GM23338 (cell line): Measurements from ENCODE around the gene NEK2. TPM values are rescaled to one million over a fixed set of nuclear protein-coding genes. Genes with fewer than 3 reads are reported as not detected.

Experiments used
- ATAC-seq: fragments of 200-7000 bp; cut with Tn5 transposase; 3 replicates; pipeline ENCODE4 v1.9.1; 2020
- DNase-seq: peaks from one replicate; pipeline ENCODE4 v3.0.0-alpha.2; 2015; ENCODE audit warnings: low spot score
- H2AFZ ChIP-seq: fragments of 200-600 bp; sonication (generic); 2 replicates; pipeline ENCODE4 v1.8.0; 2016; ENCODE audit warnings: antibody characterized with exemption, mild to moderate bottlenecking, moderate library complexity
- H3F3A ChIP-seq: fragments of 200-600 bp; sonication (generic); replicated peaks from 2 replicates; pipeline ENCODE4 v1.8.0; 2017; ENCODE audit warnings: antibody characterized with exemption, mixed run types, low read depth
- H3K27ac ChIP-seq: fragments of 200-600 bp; sonication (generic); 2 replicates; pipeline ENCODE4 v1.6.1; 2016; ENCODE audit warnings: low read depth
- H3K27me3 ChIP-seq: fragments of 200-600 bp; sonication (generic); 2 replicates; pipeline ENCODE4 v1.8.0; 2016; ENCODE audit warnings: mild to moderate bottlenecking, mixed run types, moderate library complexity; ENCODE audit not compliant: insufficient read depth
- H3K36me3 ChIP-seq: fragments of 200-600 bp; sonication (generic); 2 replicates; pipeline ENCODE4 v1.8.0; 2016; ENCODE audit warnings: mild to moderate bottlenecking; ENCODE audit not compliant: insufficient read depth
- H3K4me1 ChIP-seq: fragments of 200-600 bp; sonication (generic); 2 replicates; pipeline ENCODE4 v1.8.0; 2016; ENCODE audit warnings: mild to moderate bottlenecking, moderate library complexity; ENCODE audit not compliant: insufficient read depth
- H3K4me2 ChIP-seq: fragments of 200-600 bp; sonication (generic); 2 replicates; pipeline ENCODE4 v1.7.1; 2017; ENCODE audit warnings: mixed run types
- H3K4me3 ChIP-seq: fragments of 200-600 bp; sonication (generic); 2 replicates; pipeline ENCODE4 v1.6.1; 2016; ENCODE audit warnings: mixed run types
- H3K79me2 ChIP-seq: fragments of 200-600 bp; sonication (generic); replicated peaks from 2 replicates; pipeline ENCODE4 v1.8.0; 2017; ENCODE audit warnings: mild to moderate bottlenecking; ENCODE audit not compliant: insufficient read depth
- H3K9me2 ChIP-seq: fragments of 200-600 bp; sonication (generic); 2 replicates; pipeline ENCODE4 v1.8.0; 2017; ENCODE audit not compliant: insufficient read depth
- H4K20me1 ChIP-seq: fragments of 200-600 bp; sonication (generic); replicated peaks from 2 replicates; pipeline ENCODE4 v1.8.0; 2017; ENCODE audit warnings: mild to moderate bottlenecking; ENCODE audit not compliant: insufficient read depth
- H3K27ac Mint-ChIP-seq: 2 replicates; pipeline ENCODE4 v1.8.0; 2020; ENCODE audit warnings: inconsistent platforms, mild to moderate bottlenecking, moderate library complexity, mixed read lengths
- H3K27me3 Mint-ChIP-seq: 3 replicates; pipeline ENCODE4 v1.8.0; 2022; ENCODE audit warnings: low read depth, mild to moderate bottlenecking, moderate library complexity, mixed read lengths, inconsistent platforms; ENCODE audit not compliant: insufficient read depth, poor library complexity
- H3K36me3 Mint-ChIP-seq: 3 replicates; pipeline ENCODE4 v1.8.0; 2021; ENCODE audit warnings: low read depth, mild to moderate bottlenecking, inconsistent platforms, moderate library complexity, mixed read lengths
- H3K4me1 Mint-ChIP-seq: 3 replicates; pipeline ENCODE4 v1.8.0; 2020; ENCODE audit warnings: mild to moderate bottlenecking, inconsistent platforms, mixed read lengths
- H3K4me3 Mint-ChIP-seq: 3 replicates; pipeline ENCODE4 v1.8.0; 2021; ENCODE audit warnings: moderate library complexity, mild to moderate bottlenecking, inconsistent platforms, mixed read lengths
- H3K9me3 Mint-ChIP-seq: 3 replicates; pipeline ENCODE4 v1.8.0; 2020; ENCODE audit warnings: moderate library complexity, mild to moderate bottlenecking, inconsistent platforms, mixed read lengths
- EZH2 ChIP-seq: fragments of 200-600 bp; sonication (generic); IDR thresholded peaks from one replicate; pipeline ENCODE4 v1.8.0; 2017; ENCODE audit warnings: antibody characterized with exemption, mild to moderate bottlenecking, low read depth; ENCODE audit not compliant: unreplicated experiment
- EZH2phosphoT487 ChIP-seq: fragments of 200-600 bp; sonication (generic); IDR thresholded peaks from one replicate; pipeline ENCODE4 v1.8.1; 2018; ENCODE audit warnings: antibody characterized with exemption; ENCODE audit not compliant: unreplicated experiment
- JUNB ChIP-seq: IDR thresholded peaks from one replicate; pipeline ENCODE4 v1.6.1; 2016; ENCODE audit warnings: antibody characterized with exemption; ENCODE audit not compliant: unreplicated experiment
- NANOG ChIP-seq: IDR thresholded peaks from 2 replicates; pipeline ENCODE4 v1.6.1; 2016; ENCODE audit warnings: antibody characterized with exemption, borderline replicate concordance
- POLR2AphosphoS5 ChIP-seq: IDR thresholded peaks from 2 replicates; pipeline ENCODE4 v1.6.1; 2016; ENCODE audit warnings: antibody characterized with exemption, low read depth
- STAT1 ChIP-seq: IDR thresholded peaks from one replicate; pipeline ENCODE4 v1.6.1; 2016; ENCODE audit warnings: antibody characterized with exemption; ENCODE audit not compliant: unreplicated experiment
- ZNF331 ChIP-seq: fragments of 250-450 bp; sonication (Bioruptor Pico); IDR thresholded peaks from 2 replicates; pipeline ENCODE4 v1.5.0; 2020; ENCODE audit warnings: low read depth, mild to moderate bottlenecking, moderate library complexity
- polyA plus RNA-seq: library from polyadenylated mRNA; unstranded; fragments of >200 nt; fragmentation: Nextera tagmentation; extraction: Ambion mirVana; gene quantifications from 2 replicates; pipeline ENCODE4 v1.2.1, GENCODE V29; 2016
- total RNA-seq: library from RNA; depleted of rRNA; stranded (reverse); fragments of >200 nt; shearing (Covaris generic); gene quantifications from 2 replicates; pipeline ENCODE4 v1.2.3, GENCODE V29; 2014
- TF ChIP-seq, protein P1 (sequence below), 2 experiments: fragments of 200-600 bp in 1 of 2; sonication (generic) in 1 of 2; conservative IDR thresholded peaks; 2 replicates each; pipeline versions ENCODE4 v1.5.1 to v1.6.1; 2016 to 2017; ENCODE audit warnings: antibody characterized with exemption in 2 of 2, low read depth in 2 of 2, mild to moderate bottlenecking in 2 of 2, moderate library complexity in 1 of 2
- TF ChIP-seq, protein P2 (sequence below): IDR thresholded peaks from one replicate; pipeline ENCODE4 v1.6.1; 2018; ENCODE audit warnings: antibody characterized with exemption; ENCODE audit not compliant: unreplicated experiment
- TF ChIP-seq, protein P3 (sequence below): IDR thresholded peaks from 2 replicates; pipeline ENCODE4 v1.6.1; 2016; ENCODE audit warnings: antibody characterized with exemption

Gene NEK2
- total and polyA plus RNA-seq, 2 experiments from 2014 or later, result 17.0 to 24.9 TPM

DNA sequence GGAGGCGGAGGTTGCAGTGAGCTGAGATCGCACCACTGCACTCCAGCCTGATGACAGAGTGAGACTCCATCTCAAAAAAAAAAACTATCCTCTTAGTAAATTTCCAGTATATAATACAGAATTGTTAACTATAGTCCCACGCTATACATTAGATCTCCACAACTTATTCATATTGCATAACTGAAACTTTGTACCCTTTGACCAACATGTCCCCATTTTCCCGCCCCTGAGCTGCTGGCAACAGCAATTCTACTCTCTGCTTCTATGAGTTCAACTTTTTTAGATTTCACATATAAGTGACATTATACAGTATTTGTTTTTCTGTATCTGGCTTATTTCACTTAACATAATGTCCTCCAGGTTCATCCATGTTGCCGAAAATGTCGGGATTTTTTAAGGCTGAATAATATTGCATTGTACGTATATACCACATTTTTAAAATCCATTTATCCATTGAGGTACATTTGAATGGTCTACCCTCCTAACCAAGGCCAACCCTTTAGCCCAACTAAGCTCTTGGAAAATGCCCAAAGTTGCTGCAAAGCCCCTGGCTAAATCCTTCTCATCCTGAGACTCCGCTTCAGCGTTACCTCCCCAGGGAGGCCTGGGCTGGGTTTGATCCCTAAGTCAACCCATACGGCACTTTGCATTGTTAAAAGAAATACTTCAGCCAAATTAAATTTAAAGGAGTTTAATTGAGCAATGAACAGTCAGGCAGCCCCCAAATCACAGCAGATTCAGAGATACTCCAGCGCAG lies 34.2 kb downstream of the NEK2 start (continued):
- TF ChIP-seq STAT1 (no peak), EZH2phosphoT487 (no peak), NANOG (no peak), ZNF331 (CRISPR knock-in tag) (no peak), EZH2 (no peak), POLR2AphosphoS5 (no peak)
- TF ChIP-seq, protein P1, sequence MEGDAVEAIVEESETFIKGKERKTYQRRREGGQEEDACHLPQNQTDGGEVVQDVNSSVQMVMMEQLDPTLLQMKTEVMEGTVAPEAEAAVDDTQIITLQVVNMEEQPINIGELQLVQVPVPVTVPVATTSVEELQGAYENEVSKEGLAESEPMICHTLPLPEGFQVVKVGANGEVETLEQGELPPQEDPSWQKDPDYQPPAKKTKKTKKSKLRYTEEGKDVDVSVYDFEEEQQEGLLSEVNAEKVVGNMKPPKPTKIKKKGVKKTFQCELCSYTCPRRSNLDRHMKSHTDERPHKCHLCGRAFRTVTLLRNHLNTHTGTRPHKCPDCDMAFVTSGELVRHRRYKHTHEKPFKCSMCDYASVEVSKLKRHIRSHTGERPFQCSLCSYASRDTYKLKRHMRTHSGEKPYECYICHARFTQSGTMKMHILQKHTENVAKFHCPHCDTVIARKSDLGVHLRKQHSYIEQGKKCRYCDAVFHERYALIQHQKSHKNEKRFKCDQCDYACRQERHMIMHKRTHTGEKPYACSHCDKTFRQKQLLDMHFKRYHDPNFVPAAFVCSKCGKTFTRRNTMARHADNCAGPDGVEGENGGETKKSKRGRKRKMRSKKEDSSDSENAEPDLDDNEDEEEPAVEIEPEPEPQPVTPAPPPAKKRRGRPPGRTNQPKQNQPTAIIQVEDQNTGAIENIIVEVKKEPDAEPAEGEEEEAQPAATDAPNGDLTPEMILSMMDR (conservative IDR thresholded peaks at IDR 0.05; ENCODE audit: low read depth in 2 of 2), result no peak
- TF ChIP-seq, protein P2, sequence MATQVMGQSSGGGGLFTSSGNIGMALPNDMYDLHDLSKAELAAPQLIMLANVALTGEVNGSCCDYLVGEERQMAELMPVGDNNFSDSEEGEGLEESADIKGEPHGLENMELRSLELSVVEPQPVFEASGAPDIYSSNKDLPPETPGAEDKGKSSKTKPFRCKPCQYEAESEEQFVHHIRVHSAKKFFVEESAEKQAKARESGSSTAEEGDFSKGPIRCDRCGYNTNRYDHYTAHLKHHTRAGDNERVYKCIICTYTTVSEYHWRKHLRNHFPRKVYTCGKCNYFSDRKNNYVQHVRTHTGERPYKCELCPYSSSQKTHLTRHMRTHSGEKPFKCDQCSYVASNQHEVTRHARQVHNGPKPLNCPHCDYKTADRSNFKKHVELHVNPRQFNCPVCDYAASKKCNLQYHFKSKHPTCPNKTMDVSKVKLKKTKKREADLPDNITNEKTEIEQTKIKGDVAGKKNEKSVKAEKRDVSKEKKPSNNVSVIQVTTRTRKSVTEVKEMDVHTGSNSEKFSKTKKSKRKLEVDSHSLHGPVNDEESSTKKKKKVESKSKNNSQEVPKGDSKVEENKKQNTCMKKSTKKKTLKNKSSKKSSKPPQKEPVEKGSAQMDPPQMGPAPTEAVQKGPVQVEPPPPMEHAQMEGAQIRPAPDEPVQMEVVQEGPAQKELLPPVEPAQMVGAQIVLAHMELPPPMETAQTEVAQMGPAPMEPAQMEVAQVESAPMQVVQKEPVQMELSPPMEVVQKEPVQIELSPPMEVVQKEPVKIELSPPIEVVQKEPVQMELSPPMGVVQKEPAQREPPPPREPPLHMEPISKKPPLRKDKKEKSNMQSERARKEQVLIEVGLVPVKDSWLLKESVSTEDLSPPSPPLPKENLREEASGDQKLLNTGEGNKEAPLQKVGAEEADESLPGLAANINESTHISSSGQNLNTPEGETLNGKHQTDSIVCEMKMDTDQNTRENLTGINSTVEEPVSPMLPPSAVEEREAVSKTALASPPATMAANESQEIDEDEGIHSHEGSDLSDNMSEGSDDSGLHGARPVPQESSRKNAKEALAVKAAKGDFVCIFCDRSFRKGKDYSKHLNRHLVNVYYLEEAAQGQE, result no peak

DNA sequence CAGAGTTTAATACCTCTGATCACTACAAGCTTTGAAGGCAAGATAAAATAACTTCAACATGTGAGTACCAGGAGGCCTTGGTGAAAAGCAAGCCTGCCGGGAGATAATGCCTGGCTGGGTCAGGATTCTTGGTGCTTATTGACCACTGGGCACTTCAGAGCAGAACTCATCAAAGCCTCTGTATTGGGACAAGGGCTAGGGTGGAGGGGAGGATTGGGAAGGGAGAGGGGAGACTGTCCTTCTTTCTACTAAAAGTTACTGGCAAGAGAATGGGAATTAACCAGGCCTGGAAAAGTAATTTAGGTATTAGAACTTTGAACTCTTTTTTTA lies 35.2 kb downstream of the NEK2 start:
- Mint-ChIP-seq H3K4me1 (peaks cover 12% of the 10 kb centered on the region; the same call in 2 of the 3 replicates), H3K4me3 (no peak overlapping the region), H3K27ac (no peak overlapping the region), H3K9me3 (no peaks in the 10 kb centered on the region), H3K27me3 (peaks cover 4% of the 10 kb centered on the region), H3K36me3 (no peaks in the 10 kb centered on the region)
- Histone ChIP-seq H4K20me1 (no peaks in the 10 kb centered on the region), H3K4me2 (no peak overlapping the region), H3F3A (no peaks in the 10 kb centered on the region), H3K27ac (no peak overlapping the region), H3K4me1 (no peaks in the 10 kb centered on the region), H3K79me2 (no peaks in the 10 kb centered on the region), H3K36me3 (no peaks in the 10 kb centered on the region), H3K9me2 (no peaks in the 10 kb centered on the region), H3K27me3 (no peaks in the 10 kb centered on the region), H2AFZ (peak overlapping the region; percentile 80; the same call in 1 of the 2 replicates), H3K4me3 (no peak overlapping the region)
- no peak for DNase-seq
- no peak for ATAC-seq
- TF ChIP-seq JUNB (no peak), POLR2AphosphoS5 (no peak), NANOG (no peak)
- TF ChIP-seq, protein P3, sequence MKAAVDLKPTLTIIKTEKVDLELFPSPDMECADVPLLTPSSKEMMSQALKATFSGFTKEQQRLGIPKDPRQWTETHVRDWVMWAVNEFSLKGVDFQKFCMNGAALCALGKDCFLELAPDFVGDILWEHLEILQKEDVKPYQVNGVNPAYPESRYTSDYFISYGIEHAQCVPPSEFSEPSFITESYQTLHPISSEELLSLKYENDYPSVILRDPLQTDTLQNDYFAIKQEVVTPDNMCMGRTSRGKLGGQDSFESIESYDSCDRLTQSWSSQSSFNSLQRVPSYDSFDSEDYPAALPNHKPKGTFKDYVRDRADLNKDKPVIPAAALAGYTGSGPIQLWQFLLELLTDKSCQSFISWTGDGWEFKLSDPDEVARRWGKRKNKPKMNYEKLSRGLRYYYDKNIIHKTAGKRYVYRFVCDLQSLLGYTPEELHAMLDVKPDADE, result no peak
- TF ChIP-seq, protein P1 (conservative IDR thresholded peaks at IDR 0.05; ENCODE audit: low read depth in 2 of 2), result no peak
